GM12892 (cell line): ENCODE data around the gene BPIFB2.

Source experiments
- POLR2A ChIP-seq: IDR thresholded peaks from 2 replicates; pipeline ENCODE4 v1.6.1; 2011; ENCODE audit warnings: low read depth, low read length, control low read depth
- POLR2AphosphoS5 ChIP-seq: IDR thresholded peaks from 2 replicates; pipeline ENCODE4 v1.6.1; 2011; ENCODE audit warnings: low read depth, low read length, control low read depth

- TF ChIP-seq POLR2A: no peak
- no peak for TF ChIP-seq POLR2AphosphoS5
Measured at GRCh38 chr20:33008336-33009213, 1.1 kb downstream of the BPIFB2 start.
